IMR-90 (cell line): ENCODE measurements around the gene PPT2. TPM values are rescaled to one million over a fixed set of nuclear protein-coding genes. Genes with fewer than 3 reads are reported as not detected.

Experiments used
- ATAC-seq: fragments of 200-7000 bp; cut with Tn5 transposase; 2 replicates; pipeline ENCODE4 v1.9.1; 2020; ENCODE audit warnings: low read depth, mild to moderate bottlenecking, moderate library complexity
- BruUV-seq: library from RNA; stranded (reverse); fragments of 400-500 nt; replicated peaks from 2 replicates; lab custom pipeline; 2021; lab: Mats Ljungman, UMichigan
- CTCF ChIA-PET: fragments of 300-600 bp; formaldehyde crosslinking; extraction: SDS; loops from one replicate; lab custom pipeline; 2021; ENCODE audit warnings: antibody characterized with exemption; lab: Yijun Ruan, JAX
- POLR2A ChIA-PET: fragments of 300-600 bp; sonication (Branson Sonifier 250); formaldehyde crosslinking; loops from one replicate; lab custom pipeline; 2022; ENCODE audit warnings: antibody characterized with exemption; ENCODE audit not compliant: unreplicated experiment; lab: Charles Lee
- DNase-seq: peaks from one replicate; pipeline ENCODE4 v3.0.0; 2013
- H2AFZ ChIP-seq: replicated peaks from 2 replicates; pipeline ENCODE3; 2013; ENCODE audit warnings: low read length, mild to moderate bottlenecking; ENCODE audit not compliant: poor library complexity
- H2AK5ac ChIP-seq: 2 replicates; pipeline ENCODE4 v1.6.1; 2013; ENCODE audit warnings: low read depth, low read length, inconsistent platforms
- H2AK9ac ChIP-seq: replicated peaks from 2 replicates; pipeline ENCODE3; 2013; ENCODE audit warnings: mild to moderate bottlenecking, low read depth, low read length, moderate library complexity; ENCODE audit not compliant: poor library complexity
- H2BK120ac ChIP-seq: 2 replicates; pipeline ENCODE4 v1.6.1; 2013; ENCODE audit warnings: low read depth, low read length, inconsistent platforms
- H2BK15ac ChIP-seq: 3 replicates; pipeline ENCODE4 v1.6.1; 2013; ENCODE audit warnings: low read depth, low read length, inconsistent platforms
- H2BK20ac ChIP-seq: 2 replicates; pipeline ENCODE4 v1.6.1; 2013; ENCODE audit warnings: low read depth, mild to moderate bottlenecking, inconsistent platforms, low read length, moderate library complexity
- H2BK5ac ChIP-seq: 2 replicates; pipeline ENCODE4 v1.6.1; 2013; ENCODE audit warnings: mild to moderate bottlenecking, low read depth, low read length, inconsistent platforms; ENCODE audit not compliant: poor library complexity, severe bottlenecking
- H3K14ac ChIP-seq: replicated peaks from 2 replicates; pipeline ENCODE4 v1.6.1; 2013; ENCODE audit warnings: low read depth, low read length, inconsistent platforms
- H3K18ac ChIP-seq: 2 replicates; pipeline ENCODE4 v1.6.1; 2013; ENCODE audit warnings: low read depth, low read length, control low read depth
- H3K23ac ChIP-seq: 2 replicates; pipeline ENCODE4 v1.6.1; 2013; ENCODE audit warnings: low read depth, low read length, inconsistent platforms
- H3K27ac ChIP-seq: 2 replicates; pipeline ENCODE4 v1.5.1; 2013; ENCODE audit warnings: mild to moderate bottlenecking, control low read depth, low read length; ENCODE audit not compliant: insufficient read depth
- H3K27me3 ChIP-seq: 2 replicates; pipeline ENCODE4 v1.6.1; 2013; ENCODE audit warnings: low read length; ENCODE audit not compliant: control insufficient read depth, insufficient read depth
- H3K36me3 ChIP-seq: 2 replicates; pipeline ENCODE4 v1.6.1; 2013; ENCODE audit warnings: low read length, mixed read lengths; ENCODE audit not compliant: control insufficient read depth, insufficient read depth
- H3K4ac ChIP-seq: 2 replicates; pipeline ENCODE4 v1.6.1; 2013; ENCODE audit warnings: low read depth, low read length, inconsistent platforms
- H3K4me1 ChIP-seq: 2 replicates; pipeline ENCODE4 v1.6.1; 2013; ENCODE audit warnings: low read length, mixed read lengths; ENCODE audit not compliant: control insufficient read depth, insufficient read depth
- H3K4me2 ChIP-seq: 2 replicates; pipeline ENCODE4 v1.6.1; 2013; ENCODE audit warnings: low read depth, mild to moderate bottlenecking, control low read depth, low read length, moderate library complexity
- H3K4me3 ChIP-seq: 2 replicates; pipeline ENCODE4 v1.5.1; 2013; ENCODE audit warnings: low read depth, mild to moderate bottlenecking, control low read depth, low read length, moderate library complexity; ENCODE audit not compliant: insufficient read depth
- H3K56ac ChIP-seq: 2 replicates; pipeline ENCODE4 v1.6.1; 2013; ENCODE audit warnings: low read length, inconsistent platforms; ENCODE audit not compliant: insufficient read depth; ENCODE audit errors: extremely low read depth
- H3K79me1 ChIP-seq, 2 experiments: 2 replicates each; pipeline ENCODE4 v1.6.1; 2013; ENCODE audit warnings: low read length in 2 of 2, inconsistent platforms in 1 of 2, low read depth in 1 of 2
- H3K9ac ChIP-seq: 2 replicates; pipeline ENCODE4 v1.6.1; 2013; ENCODE audit warnings: low read depth, low read length, control low read depth
- H3K9me1 ChIP-seq: 2 replicates; pipeline ENCODE4 v1.6.1; 2013; ENCODE audit warnings: low read length, inconsistent platforms; ENCODE audit not compliant: insufficient read depth
- H3K9me3 ChIP-seq: 2 replicates; pipeline ENCODE4 v1.6.1; 2013; ENCODE audit warnings: low read length; ENCODE audit not compliant: control insufficient read depth, insufficient read depth
- H4K20me1 ChIP-seq: 2 replicates; pipeline ENCODE4 v1.6.1; 2013; ENCODE audit warnings: low read length, inconsistent platforms; ENCODE audit not compliant: insufficient read depth
- H4K5ac ChIP-seq: 2 replicates; pipeline ENCODE4 v1.6.1; 2013; ENCODE audit warnings: mild to moderate bottlenecking, low read depth, low read length, control low read depth
- H4K8ac ChIP-seq, 2 experiments: 2 replicates each; pipeline ENCODE4 v1.6.1; 2013; ENCODE audit warnings: low read depth in 2 of 2, low read length in 2 of 2, control low read depth in 1 of 2, inconsistent platforms in 1 of 2
- H4K91ac ChIP-seq: 2 replicates; pipeline ENCODE4 v1.6.1; 2013; ENCODE audit warnings: low read depth, low read length, inconsistent platforms; ENCODE audit not compliant: insufficient read depth
- BHLHE40 ChIP-seq: fragments of 150-350 bp; IDR thresholded peaks from 2 replicates; pipeline ENCODE4 v1.6.1; 2016; ENCODE audit warnings: mild to moderate bottlenecking, low read depth, low read length
- CHD1 ChIP-seq: IDR thresholded peaks from 2 replicates; pipeline ENCODE4 v1.6.1; 2012; ENCODE audit warnings: low read depth, low read length, improper control_type of control experiment
- ELK1 ChIP-seq: fragments of 150-350 bp; IDR thresholded peaks from 2 replicates; pipeline ENCODE4 v1.6.1; 2016; ENCODE audit warnings: low read depth, mild to moderate bottlenecking, low read length, moderate library complexity, borderline replicate concordance
- FOS ChIP-seq: fragments of 150-350 bp; IDR thresholded peaks from 2 replicates; pipeline ENCODE4 v1.6.1; 2016; ENCODE audit warnings: low read depth, low read length
- MAZ ChIP-seq: IDR thresholded peaks from 2 replicates; pipeline ENCODE4 v1.6.1; 2012; ENCODE audit warnings: low read depth, mild to moderate bottlenecking, low read length, improper control_type of control experiment, moderate library complexity, borderline replicate concordance
- MXI1 ChIP-seq: IDR thresholded peaks from 2 replicates; pipeline ENCODE4 v1.6.1; 2012; ENCODE audit warnings: low read depth, mild to moderate bottlenecking, low read length, moderate library complexity, borderline replicate concordance
- NFE2L2 ChIP-seq: fragments of 150-350 bp; IDR thresholded peaks from 2 replicates; pipeline ENCODE4 v1.6.1; 2016; ENCODE audit warnings: low read depth, mild to moderate bottlenecking, low read length
- POLR2A ChIP-seq: IDR thresholded peaks from 2 replicates; pipeline ENCODE4 v1.6.1; 2012; ENCODE audit warnings: mild to moderate bottlenecking, low read depth, low read length
- RAD21 ChIP-seq: IDR thresholded peaks from 2 replicates; pipeline ENCODE4 v1.6.1; 2012; ENCODE audit warnings: low read length, improper control_type of control experiment
- RFX5 ChIP-seq: IDR thresholded peaks from 2 replicates; pipeline ENCODE4 v1.8.0; 2012; ENCODE audit warnings: low read depth, mild to moderate bottlenecking, low read length, moderate library complexity
- SMC3 ChIP-seq: fragments of 150-350 bp; IDR thresholded peaks from 2 replicates; pipeline ENCODE4 v1.6.1; 2016; ENCODE audit warnings: low read depth, mild to moderate bottlenecking, antibody characterized with exemption, low read length, moderate library complexity
- USF2 ChIP-seq: fragments of 150-350 bp; IDR thresholded peaks from 2 replicates; pipeline ENCODE4 v1.6.1; 2017; ENCODE audit warnings: mild to moderate bottlenecking, antibody characterized with exemption, low read length, low read depth
- dilution Hi-C: fragments of 300-500 bp; cut with HindIII; formaldehyde crosslinking; loops from one replicate; pipeline ENCODE4 v1.14.3; 2018; ENCODE audit warnings: low sequenced_read_pairs; ENCODE audit not compliant: unreplicated experiment
- in situ Hi-C: fragments of 300-500 bp; cut with MboI; formaldehyde crosslinking; loops from 3 replicates; pipeline ENCODE4 v1.14.3; 2019; ENCODE audit warnings: low sequenced_read_pairs, inconsistent platforms, mixed read lengths
- intact Hi-C: fragments of 100-400 bp; cut with micrococcal nuclease; formaldehyde crosslinking; loops from 2 replicates; pipeline ENCODE4 v1.10.0; 2022
- polyA plus RNA-seq, 3 experiments: library from polyadenylated mRNA; depleted of rRNA; stranded (reverse); fragments of >200 nt; gene quantifications; 2 replicates each; pipeline ENCODE4 v1.2.3, GENCODE V29; 2012; ENCODE audit warnings: low replicate concordance in 1 of 3
- total RNA-seq: library from RNA; depleted of rRNA; stranded (reverse); fragments of >200 nt; gene quantifications from 2 replicates; pipeline ENCODE4 v1.2.3, GENCODE V29; 2012

Gene PPT2
- total and polyA plus RNA-seq, 2 of the 4 experiments (the other 2 are of a cell fraction) = 3.2 to 16.2 TPM

GRCh38 chr6:32137454-32137853, 16.5 kb upstream of the PPT2 start:
- CTCF ChIA-PET = interaction anchor here (0.7 kb wide), 1 partner anchor 61 kb away, joined by 3 read pairs; no protein-coding TSS in a partner anchor
- H3K4me2 ChIP-seq = no peak overlapping the region
- POLR2A ChIA-PET = no interaction called here
- no peak overlapping the region for H3K4ac ChIP-seq
- in situ Hi-C loops (no loop called here), dilution Hi-C loops (no loop called here), intact Hi-C loops (no loop called here)
- H2BK20ac ChIP-seq = no peak overlapping the region
- H2AK5ac ChIP-seq = 0 out of 2 replicates have a peak overlapping the region, but pooled peaks have one; percentile 4
- DNase-seq = no peak
- H3K23ac ChIP-seq = no peak overlapping the region
- H4K5ac ChIP-seq = no peak overlapping the region
- H4K91ac ChIP-seq = no peak overlapping the region
- H2BK15ac ChIP-seq = no peak overlapping the region
- no peak overlapping the region for H2BK5ac ChIP-seq
- H3K9me3 ChIP-seq = no peaks in the 10 kb centered on the region
- no TSS peak for BruUV-seq
- H3K27ac ChIP-seq = no peak overlapping the region
- H3K9ac ChIP-seq = no peak overlapping the region
- no peak overlapping the region for H2AFZ ChIP-seq
- H3K56ac ChIP-seq = no peak overlapping the region
- peaks cover 7% of the 10 kb centered on the region; the same call in 1 of the 2 replicates for H3K4me1 ChIP-seq
- H3K36me3 ChIP-seq = no peaks in the 10 kb centered on the region
- no peak overlapping the region for H3K4me3 ChIP-seq
- TF ChIP-seq FOS (no peak), POLR2A (no peak), SMC3 (no peak), RFX5 (no peak), BHLHE40 (no peak), CHD1 (no peak), MAZ (no peak), RAD21 (no peak), NFE2L2 (no peak), USF2 (no peak), ELK1 (no peak), MXI1 (no peak)
- no peak for ATAC-seq
- H3K14ac ChIP-seq = no peak overlapping the region
- H4K20me1 ChIP-seq = no peaks in the 10 kb centered on the region
- no peak overlapping the region for H3K18ac ChIP-seq
- H2BK120ac ChIP-seq = no peak overlapping the region
- no peaks in the 10 kb centered on the region for H3K27me3 ChIP-seq
- H3K79me1 ChIP-seq = no peaks in the 10 kb centered on the region
- H3K9me1 ChIP-seq = no peaks in the 10 kb centered on the region; the same call in 1 of the 2 replicates
- no peak overlapping the region for H4K8ac ChIP-seq
- H2AK9ac ChIP-seq = no peak overlapping the region
